ENCODE results near the gene ZNF143.
"Not testable (repeated sequence)": the region's sequence is repeated elsewhere in the genome, so short reads cannot be mapped to it uniquely, and the experiment has no call there.

Gene ZNF143

GRCh38 chr11:9460322-9461062 lies at the start of gene ZNF143:
Gene ZNF143, plus strand, starts transcription at chr11:9461012. Its CDS starts 10,297 bp downstream, at chr11:9471309.
- TF ChIP-seq ZNF274 (IDR thresholded peaks at IDR 0.05; ENCODE audit: low read depth, low read length): no peak
- H3K4me3 ChIP-seq (ENCODE audit: low read length): peak within 1 kb of the TSS; percentile 79

GRCh38 chr11:9428706-9429105 lies 32.1 kb upstream of the ZNF143 start:
- no peak for TF ChIP-seq ZNF274 (IDR thresholded peaks at IDR 0.05; ENCODE audit: low read depth, low read length)

GRCh38 chr11:9438611-9439010 lies 22.2 kb upstream of the ZNF143 start:
- no peak for TF ChIP-seq ZNF274 (IDR thresholded peaks at IDR 0.05; ENCODE audit: low read depth, low read length)
- H3K4me3 ChIP-seq (ENCODE audit: low read length): no peak overlapping the region

More at GRCh38 chr11:9428706-9429105, 32.1 kb upstream of the ZNF143 start:
- H3K4me3 ChIP-seq (ENCODE audit: low read length): no peak overlapping the region

GRCh38 chr11:9446230-9446629 lies 14.6 kb upstream of the ZNF143 start:
- no peak for TF ChIP-seq ZNF274 (IDR thresholded peaks at IDR 0.05; ENCODE audit: low read depth, low read length)
- H3K4me3 ChIP-seq (ENCODE audit: low read length): no peak overlapping the region

GRCh38 chr11:9448576-9449352 lies 12.0 kb upstream of the ZNF143 start:
- H3K4me3 ChIP-seq (ENCODE audit: low read length): no peak overlapping the region
- no peak for TF ChIP-seq ZNF274 (IDR thresholded peaks at IDR 0.05; ENCODE audit: low read depth, low read length)

- H3K4me3 ChIP-seq (ENCODE audit: low read length): not testable (repeated sequence)
Observed at GRCh38 chr11:9452023-9452422, 8.8 kb upstream of the ZNF143 start.

- TF ChIP-seq ZNF274 (IDR thresholded peaks at IDR 0.05; ENCODE audit: low read depth, low read length): no peak
- H3K4me3 ChIP-seq (ENCODE audit: low read length): no peak overlapping the region
Observed at GRCh38 chr11:9455722-9456121, 5.1 kb upstream of the ZNF143 start.

GRCh38 chr11:9459667-9460321 lies 1.0 kb upstream of the ZNF143 start:
- TF ChIP-seq ZNF274 (IDR thresholded peaks at IDR 0.05; ENCODE audit: low read depth, low read length): no peak
- peak overlapping the region; percentile 79 for H3K4me3 ChIP-seq (ENCODE audit: low read length)

- H3K4me3 ChIP-seq (ENCODE audit: low read length): peak overlapping the region; percentile 66
- TF ChIP-seq ZNF274 (IDR thresholded peaks at IDR 0.05; ENCODE audit: low read depth, low read length): no peak
Observed at GRCh38 chr11:9461063-9461759, 399 bp downstream of the ZNF143 start.

GRCh38 chr11:9461760-9462134 lies 935 bp downstream of the ZNF143 start:
- peak overlapping the region; percentile 66 for H3K4me3 ChIP-seq (ENCODE audit: low read length)
- TF ChIP-seq ZNF274 (IDR thresholded peaks at IDR 0.05; ENCODE audit: low read depth, low read length): no peak

GRCh38 chr11:9462172-9462799 lies 1.5 kb downstream of the ZNF143 start:
- TF ChIP-seq ZNF274 (IDR thresholded peaks at IDR 0.05; ENCODE audit: low read depth, low read length): no peak
- H3K4me3 ChIP-seq (ENCODE audit: low read length): peak overlapping the region; percentile 66

- no peak for TF ChIP-seq ZNF274 (IDR thresholded peaks at IDR 0.05; ENCODE audit: low read depth, low read length)
- peak overlapping the region; percentile 66; the same call in 1 of the 2 replicates for H3K4me3 ChIP-seq (ENCODE audit: low read length)
Observed at GRCh38 chr11:9462806-9463537, 2.2 kb downstream of the ZNF143 start.

- no peak overlapping the region for H3K4me3 ChIP-seq (ENCODE audit: low read length)
- no peak for TF ChIP-seq ZNF274 (IDR thresholded peaks at IDR 0.05; ENCODE audit: low read depth, low read length)
Observed at GRCh38 chr11:9470765-9471164, 10.0 kb downstream of the ZNF143 start.
